ENCODE measurements around the gene ADAMTS18.
A peak's percentile ranks its signal among the peaks of the same experiment; 100 is the strongest.

The ADAMTS18 gene

GRCh38 chr16:77330332-77331042 lies 104.3 kb downstream of the ADAMTS18 start:
- H3K36me3 ChIP-seq (replicated peaks; ENCODE audit: low read depth, low read length), result no peaks in the 10 kb centered on the region
- no peaks in the 10 kb centered on the region for H4K20me1 ChIP-seq (ENCODE audit: insufficient read depth, low read length)
- no peak overlapping the region for H3K4me2 ChIP-seq (ENCODE audit: low read length)
- no peak for TF ChIP-seq EZH2phosphoT487 (IDR thresholded peaks at IDR 0.05; ENCODE audit: low read depth)
- no peaks in the 10 kb centered on the region for H3K79me2 ChIP-seq (ENCODE audit: low read length)
- H3K9ac ChIP-seq (ENCODE audit: low read length), result no peak overlapping the region
- no peak overlapping the region for H2AFZ ChIP-seq (ENCODE audit: low read depth, low read length)
- H3K27me3 ChIP-seq (ENCODE audit: low read depth, low read length), result 0 out of 2 replicates have a peak, but pooled peaks cover 7% of the 10 kb centered on the region
- H3K27ac ChIP-seq (ENCODE audit: low read length), result no peak overlapping the region
- H3K4me1 ChIP-seq (ENCODE audit: low read length), result peaks cover 20% of the 10 kb centered on the region
- H3K4me3 ChIP-seq (ENCODE audit: low read length), result no peak overlapping the region
- no peaks in the 10 kb centered on the region for H3K9me3 ChIP-seq (ENCODE audit: insufficient read depth, low read length)

- Histone ChIP-seq H3K9me3 (ENCODE audit: insufficient read depth, low read length) (no peaks in the 10 kb centered on the region), H3K4me2 (ENCODE audit: low read length) (no peak overlapping the region), H2AFZ (ENCODE audit: low read depth, low read length) (no peak overlapping the region), H3K27ac (ENCODE audit: low read length) (no peak overlapping the region), H3K9ac (ENCODE audit: low read length) (no peak overlapping the region), H3K4me1 (ENCODE audit: low read length) (peaks cover 20% of the 10 kb centered on the region), H3K4me3 (ENCODE audit: low read length) (no peak overlapping the region), H3K27me3 (ENCODE audit: low read depth, low read length) (0 out of 2 replicates have a peak, but pooled peaks cover 11% of the 10 kb centered on the region), H3K36me3 (replicated peaks; ENCODE audit: low read depth, low read length) (no peaks in the 10 kb centered on the region), H4K20me1 (ENCODE audit: insufficient read depth, low read length) (no peaks in the 10 kb centered on the region), H3K79me2 (ENCODE audit: low read length) (no peaks in the 10 kb centered on the region)
- TF ChIP-seq, protein P1, sequence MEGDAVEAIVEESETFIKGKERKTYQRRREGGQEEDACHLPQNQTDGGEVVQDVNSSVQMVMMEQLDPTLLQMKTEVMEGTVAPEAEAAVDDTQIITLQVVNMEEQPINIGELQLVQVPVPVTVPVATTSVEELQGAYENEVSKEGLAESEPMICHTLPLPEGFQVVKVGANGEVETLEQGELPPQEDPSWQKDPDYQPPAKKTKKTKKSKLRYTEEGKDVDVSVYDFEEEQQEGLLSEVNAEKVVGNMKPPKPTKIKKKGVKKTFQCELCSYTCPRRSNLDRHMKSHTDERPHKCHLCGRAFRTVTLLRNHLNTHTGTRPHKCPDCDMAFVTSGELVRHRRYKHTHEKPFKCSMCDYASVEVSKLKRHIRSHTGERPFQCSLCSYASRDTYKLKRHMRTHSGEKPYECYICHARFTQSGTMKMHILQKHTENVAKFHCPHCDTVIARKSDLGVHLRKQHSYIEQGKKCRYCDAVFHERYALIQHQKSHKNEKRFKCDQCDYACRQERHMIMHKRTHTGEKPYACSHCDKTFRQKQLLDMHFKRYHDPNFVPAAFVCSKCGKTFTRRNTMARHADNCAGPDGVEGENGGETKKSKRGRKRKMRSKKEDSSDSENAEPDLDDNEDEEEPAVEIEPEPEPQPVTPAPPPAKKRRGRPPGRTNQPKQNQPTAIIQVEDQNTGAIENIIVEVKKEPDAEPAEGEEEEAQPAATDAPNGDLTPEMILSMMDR (IDR thresholded peaks at IDR 0.05; ENCODE audit: low read depth, low read length), result no peak
- TF ChIP-seq EZH2phosphoT487 (IDR thresholded peaks at IDR 0.05; ENCODE audit: low read depth), result no peak
Observed at GRCh38 chr16:77328768-77329167, 106.1 kb downstream of the ADAMTS18 start.

DNA sequence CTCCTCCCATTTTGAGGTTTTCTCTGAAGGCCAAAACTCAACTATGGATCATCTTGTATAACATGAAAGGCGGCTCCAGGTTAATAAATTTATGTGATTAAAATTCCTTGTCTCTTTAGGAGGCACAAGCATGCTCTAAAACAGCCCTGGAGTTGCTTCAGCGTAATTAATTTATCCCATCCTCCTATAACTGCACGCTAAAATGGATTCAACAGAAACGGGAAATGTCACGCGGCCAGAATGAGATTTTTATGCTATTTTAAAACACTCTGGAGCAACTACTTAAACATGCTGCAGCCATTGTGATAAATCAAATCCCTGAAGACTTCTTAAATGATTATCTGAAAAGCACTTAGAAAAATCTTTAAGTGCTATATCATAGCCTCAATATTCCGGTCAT lies 106.6 kb downstream of the ADAMTS18 start:
- H3K4me3 ChIP-seq (ENCODE audit: low read length), result no peak overlapping the region
- H3K27ac ChIP-seq (ENCODE audit: low read length), result no peak overlapping the region
- H3K9ac ChIP-seq (ENCODE audit: low read length), result no peak overlapping the region
- TF ChIP-seq, protein P1 (IDR thresholded peaks at IDR 0.05; ENCODE audit: low read depth, low read length), result no peak
- no peak for TF ChIP-seq EZH2phosphoT487 (IDR thresholded peaks at IDR 0.05; ENCODE audit: low read depth)
- no peaks in the 10 kb centered on the region for H4K20me1 ChIP-seq (ENCODE audit: insufficient read depth, low read length)
- H3K4me2 ChIP-seq (ENCODE audit: low read length), result 0 out of 2 replicates have a peak overlapping the region, but pooled peaks have one; percentile 17
- 0 out of 2 replicates have a peak, but pooled peaks cover 11% of the 10 kb centered on the region for H3K27me3 ChIP-seq (ENCODE audit: low read depth, low read length)
- no peak overlapping the region for H2AFZ ChIP-seq (ENCODE audit: low read depth, low read length)
- peaks cover 20% of the 10 kb centered on the region for H3K4me1 ChIP-seq (ENCODE audit: low read length)
- H3K36me3 ChIP-seq (replicated peaks; ENCODE audit: low read depth, low read length), result no peaks in the 10 kb centered on the region
- H3K79me2 ChIP-seq (ENCODE audit: low read length), result no peaks in the 10 kb centered on the region
- no peaks in the 10 kb centered on the region for H3K9me3 ChIP-seq (ENCODE audit: insufficient read depth, low read length)

GRCh38 chr16:77327717-77328116 lies 107.1 kb downstream of the ADAMTS18 start:
- Histone ChIP-seq H3K9me3 (ENCODE audit: insufficient read depth, low read length) (no peaks in the 10 kb centered on the region), H3K36me3 (replicated peaks; ENCODE audit: low read depth, low read length) (no peaks in the 10 kb centered on the region), H3K4me2 (ENCODE audit: low read length) (peak overlapping the region; percentile 17), H3K9ac (ENCODE audit: low read length) (no peak overlapping the region), H3K4me1 (ENCODE audit: low read length) (peaks cover 20% of the 10 kb centered on the region), H3K4me3 (ENCODE audit: low read length) (no peak overlapping the region), H3K27ac (ENCODE audit: low read length) (no peak overlapping the region), H3K79me2 (ENCODE audit: low read length) (no peaks in the 10 kb centered on the region), H4K20me1 (ENCODE audit: insufficient read depth, low read length) (no peaks in the 10 kb centered on the region), H2AFZ (ENCODE audit: low read depth, low read length) (no peak overlapping the region), H3K27me3 (ENCODE audit: low read depth, low read length) (0 out of 2 replicates have a peak, but pooled peaks cover 11% of the 10 kb centered on the region)
- TF ChIP-seq EZH2phosphoT487 (IDR thresholded peaks at IDR 0.05; ENCODE audit: low read depth), result no peak
- TF ChIP-seq, protein P1 (IDR thresholded peaks at IDR 0.05; ENCODE audit: low read depth, low read length), result no peak
